Activated CD8-positive, alpha-beta memory T cell treated with anti-CD3 and anti-CD28 coated beads, Interleukin-2, amount 10 ng/mL, durations not matched to agents 7 days and 5 days (primary cell): ENCODE results near the gene FNDC5. TPM values are rescaled to one million over a fixed set of nuclear protein-coding genes. Genes with fewer than 3 reads are reported as not detected.
A peak's percentile ranks its signal among the peaks of the same experiment; 100 is the strongest.

Source experiments
- ATAC-seq: fragments of 150-1000 bp; cut with Tn5 transposase; one replicate; pipeline ENCODE4 v1.10.0; 2021; ENCODE audit warnings: moderate library complexity
- CTCF ChIA-PET: fragments of 350-600 bp; sonication (Branson Sonifier 250); formaldehyde crosslinking; loops from one replicate; lab custom pipeline; 2021; ENCODE audit warnings: antibody characterized with exemption; lab: Charles Lee
- DNase-seq: peaks from one replicate; pipeline ENCODE4 v3.0.0-alpha.2; 2020
- H3K27ac Mint-ChIP-seq: one replicate; pipeline ENCODE4 v1.8.0; 2021; ENCODE audit warnings: mild to moderate bottlenecking, mixed read lengths
- H3K27me3 Mint-ChIP-seq: one replicate; pipeline ENCODE4 v1.8.0; 2021; ENCODE audit warnings: mixed read lengths
- H3K36me3 Mint-ChIP-seq: one replicate; pipeline ENCODE4 v1.8.0; 2021; ENCODE audit warnings: mild to moderate bottlenecking, mixed read lengths
- H3K4me1 Mint-ChIP-seq: one replicate; pipeline ENCODE4 v1.8.0; 2021; ENCODE audit warnings: mixed read lengths
- H3K4me3 Mint-ChIP-seq: one replicate; pipeline ENCODE4 v1.8.0; 2021; ENCODE audit warnings: mild to moderate bottlenecking, moderate library complexity, mixed read lengths
- H3K9me3 Mint-ChIP-seq: one replicate; pipeline ENCODE4 v1.8.0; 2022; ENCODE audit warnings: low read depth, mixed read lengths
- total RNA-seq, 2 experiments: library from RNA; stranded (reverse); gene quantifications; one replicate each; pipeline ENCODE4 v1.2.3, GENCODE V29; 2021

FNDC5 gene
- total RNA-seq, 2 experiments from 2014 or later: not detected

GRCh38 chr1:32886004-32886827 lies 15.5 kb upstream of the FNDC5 start, which contains the start of gene HPCA:
Gene HPCA, plus strand, starts transcription at chr1:32886491. Its CDS starts 2,408 bp downstream, at chr1:32888899.
- CTCF ChIA-PET: interaction anchor here (1.1 to 1.8 kb wide), 5 partner anchors 10 to 195 kb away, joined by 3 to 7 read pairs (median 3); partner anchors contain the start of gene AZIN2

DNA sequence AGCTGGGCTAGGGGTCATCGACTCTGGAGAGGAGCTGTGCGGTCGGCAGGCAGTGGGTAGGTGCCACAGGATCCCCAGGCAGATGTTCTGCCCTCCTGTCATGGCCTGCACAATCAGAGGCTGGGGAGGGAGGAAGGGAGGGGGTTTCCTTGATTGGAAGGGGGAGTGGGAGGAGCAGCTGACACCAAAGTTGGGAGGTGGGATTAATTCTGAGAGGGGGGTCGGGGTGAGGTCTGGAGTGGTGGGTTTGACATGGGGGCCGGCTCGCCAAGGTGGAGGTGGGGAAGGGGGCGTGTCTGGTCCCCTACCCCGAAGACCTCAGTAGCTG lies 14.9 kb upstream of the FNDC5 start:
- Mint-ChIP-seq H3K4me3 (no peak overlapping the region), H3K9me3 (no peaks in the 10 kb centered on the region), H3K4me1 (no peaks in the 10 kb centered on the region), H3K27ac (no peak overlapping the region), H3K27me3 (peaks cover 66% of the 10 kb centered on the region), H3K36me3 (no peaks in the 10 kb centered on the region)
- CTCF ChIA-PET: interaction anchor here (1.2 to 1.8 kb wide), 2 partner anchors 9 to 173 kb away, joined by 3 to 7 read pairs; no protein-coding TSS in a partner anchor
- DNase-seq: no peak
- no peak for ATAC-seq

More at GRCh38 chr1:32886004-32886827, 15.5 kb upstream of the FNDC5 start, which contains the start of gene HPCA:
- DNase-seq (peak; percentile 62), ATAC-seq (peak; percentile 88)
- no peak within 1 kb of the TSS for H3K4me3 Mint-ChIP-seq
- peaks cover 67% of the 10 kb centered on the region for H3K27me3 Mint-ChIP-seq
- no peaks in the 10 kb centered on the region for H3K36me3 Mint-ChIP-seq
- no peaks in the 10 kb centered on the region for H3K4me1 Mint-ChIP-seq
- no peak within 1 kb of the TSS for H3K27ac Mint-ChIP-seq
- H3K9me3 Mint-ChIP-seq: no peaks in the 10 kb centered on the region

GRCh38 chr1:32884726-32885125 lies 14.0 kb upstream of the FNDC5 start:
- Mint-ChIP-seq H3K9me3 (no peaks in the 10 kb centered on the region), H3K27ac (no peak overlapping the region), H3K4me3 (no peak overlapping the region), H3K36me3 (no peaks in the 10 kb centered on the region), H3K27me3 (peaks cover 58% of the 10 kb centered on the region), H3K4me1 (no peaks in the 10 kb centered on the region)
- ATAC-seq: no peak
- no peak for DNase-seq
- CTCF ChIA-PET: interaction anchor here (0.8 kb wide), 1 partner anchor 172 kb away, joined by 5 read pairs; no protein-coding TSS in a partner anchor

- Mint-ChIP-seq H3K27me3 (peaks cover 51% of the 10 kb centered on the region), H3K4me1 (no peaks in the 10 kb centered on the region), H3K27ac (no peak overlapping the region), H3K36me3 (no peaks in the 10 kb centered on the region), H3K4me3 (no peak overlapping the region), H3K9me3 (no peaks in the 10 kb centered on the region)
- DNase-seq: no peak
- no peak for ATAC-seq
- CTCF ChIA-PET: interaction anchor here (0.8 kb wide), 1 partner anchor 172 kb away, joined by 5 read pairs; no protein-coding TSS in a partner anchor
These were observed 13.3 kb upstream of the FNDC5 start for GRCh38 chr1:32884032-32884372.

GRCh38 chr1:32883338-32884031 lies 12.8 kb upstream of the FNDC5 start:
- no peak overlapping the region for H3K27ac Mint-ChIP-seq
- H3K4me1 Mint-ChIP-seq: no peaks in the 10 kb centered on the region
- no peaks in the 10 kb centered on the region for H3K9me3 Mint-ChIP-seq
- CTCF ChIA-PET: interaction anchor here (1.8 to 1.9 kb wide), 2 partner anchors 9 to 11 kb away, joined by 4 to 8 read pairs; no protein-coding TSS in a partner anchor
- H3K4me3 Mint-ChIP-seq: no peak overlapping the region
- H3K36me3 Mint-ChIP-seq: no peaks in the 10 kb centered on the region
- peaks cover 47% of the 10 kb centered on the region for H3K27me3 Mint-ChIP-seq
- ATAC-seq (no peak), DNase-seq (no peak)

DNA sequence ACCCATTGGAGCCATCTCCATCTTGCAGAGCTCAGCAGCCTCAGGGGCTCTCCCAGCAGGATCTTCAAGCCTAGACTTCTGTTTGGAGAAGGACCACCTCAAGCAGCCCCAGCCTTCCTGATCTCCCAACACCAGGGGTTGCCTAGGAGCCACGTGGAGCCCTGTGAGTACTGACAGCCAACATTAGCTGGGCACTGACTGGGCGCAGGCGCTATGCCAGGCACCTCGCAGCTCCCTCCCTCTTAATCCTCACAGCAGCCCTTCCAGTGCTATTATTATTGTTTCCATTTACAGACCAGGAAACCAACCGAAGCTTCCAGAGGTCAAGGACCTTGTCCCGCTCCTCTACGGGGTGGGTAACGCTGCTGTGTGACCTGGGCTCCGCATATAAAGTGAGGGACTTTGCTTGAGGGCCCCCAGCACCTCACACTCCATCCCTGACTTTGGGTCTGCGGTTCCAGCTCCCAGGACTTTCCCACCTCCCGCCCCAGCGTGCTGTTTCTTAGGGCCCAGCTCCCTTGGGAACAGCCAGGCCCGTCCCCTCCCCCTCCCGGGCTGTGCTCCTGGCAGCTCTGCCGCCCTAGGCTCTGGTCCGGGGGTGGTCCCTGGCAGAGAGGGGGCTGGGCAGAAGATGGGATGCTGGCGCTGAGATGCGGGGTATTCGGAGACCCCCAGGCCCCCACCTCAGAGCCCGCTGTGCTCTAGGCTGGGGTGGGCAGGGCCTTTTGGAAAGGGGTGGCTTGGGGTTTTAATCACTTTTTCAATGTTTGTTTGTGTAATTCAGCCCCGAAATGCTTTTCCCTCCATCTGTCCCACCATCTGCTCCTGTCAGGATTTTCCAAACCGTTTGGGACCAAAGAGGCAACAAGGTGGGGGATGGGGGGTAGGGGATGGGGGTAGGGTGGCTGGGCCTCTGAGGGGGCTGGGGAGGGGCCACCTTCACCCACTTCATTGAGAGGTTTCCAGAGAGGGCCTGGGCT lies 11.4 kb upstream of the FNDC5 start:
- H3K27me3 Mint-ChIP-seq: peaks cover 39% of the 10 kb centered on the region
- CTCF ChIA-PET: interaction anchor here (1.8 to 1.9 kb wide), 2 partner anchors 10 to 13 kb away, joined by 4 to 8 read pairs; no protein-coding TSS in a partner anchor
- no peaks in the 10 kb centered on the region for H3K4me1 Mint-ChIP-seq
- H3K27ac Mint-ChIP-seq: no peak overlapping the region
- no peak overlapping the region for H3K4me3 Mint-ChIP-seq
- ATAC-seq (no peak), DNase-seq (no peak)
- no peaks in the 10 kb centered on the region for H3K9me3 Mint-ChIP-seq
- H3K36me3 Mint-ChIP-seq: no peaks in the 10 kb centered on the region

- no peaks in the 10 kb centered on the region for H3K36me3 Mint-ChIP-seq
- H3K9me3 Mint-ChIP-seq: no peaks in the 10 kb centered on the region
- H3K4me3 Mint-ChIP-seq: no peak overlapping the region
- H3K4me1 Mint-ChIP-seq: no peaks in the 10 kb centered on the region
- peaks cover 41% of the 10 kb centered on the region for H3K27me3 Mint-ChIP-seq
- H3K27ac Mint-ChIP-seq: no peak overlapping the region
- no peak for DNase-seq
- CTCF ChIA-PET: interaction anchor here (1.8 to 1.9 kb wide), 2 partner anchors 11 to 13 kb away, joined by 4 to 8 read pairs; no protein-coding TSS in a partner anchor
- ATAC-seq: no peak
These were observed 10.6 kb upstream of the FNDC5 start for GRCh38 chr1:32881291-32881690.

DNA sequence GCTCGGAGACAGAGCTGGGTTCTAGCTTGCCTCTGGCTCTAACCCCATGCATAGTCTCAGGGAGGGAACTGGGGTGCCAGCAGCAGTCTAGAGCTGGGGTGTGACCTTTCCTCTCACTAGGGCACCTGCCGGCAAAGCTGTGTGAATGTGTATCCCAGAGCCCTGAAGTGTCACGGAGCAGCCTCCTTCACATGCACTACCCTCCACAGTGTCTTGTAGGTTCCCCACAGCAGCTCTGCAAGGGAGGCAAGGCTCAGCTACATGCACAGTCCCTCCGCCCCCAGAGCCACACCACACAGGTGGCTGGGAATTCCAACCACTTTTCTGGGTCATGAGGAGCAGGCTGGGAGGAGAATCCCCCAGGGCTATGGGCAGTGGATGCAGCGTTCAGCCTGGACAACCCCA lies 7.9 kb upstream of the FNDC5 start:
- no peak overlapping the region for H3K27ac Mint-ChIP-seq
- H3K27me3 Mint-ChIP-seq: peaks cover 44% of the 10 kb centered on the region
- H3K36me3 Mint-ChIP-seq: no peaks in the 10 kb centered on the region
- H3K4me3 Mint-ChIP-seq: no peak overlapping the region
- CTCF ChIA-PET: interaction anchor here (0.8 to 2.4 kb wide), 4 partner anchors 14 to 166 kb away, joined by 3 to 8 read pairs (median 4); no protein-coding TSS in a partner anchor
- DNase-seq (no peak), ATAC-seq (no peak)
- H3K4me1 Mint-ChIP-seq: no peaks in the 10 kb centered on the region
- H3K9me3 Mint-ChIP-seq: no peaks in the 10 kb centered on the region

GRCh38 chr1:32878183-32878582 lies 7.5 kb upstream of the FNDC5 start:
- Mint-ChIP-seq H3K27me3 (peaks cover 40% of the 10 kb centered on the region), H3K27ac (no peak overlapping the region), H3K36me3 (no peaks in the 10 kb centered on the region), H3K4me3 (no peak overlapping the region), H3K9me3 (no peaks in the 10 kb centered on the region), H3K4me1 (no peaks in the 10 kb centered on the region)
- CTCF ChIA-PET: interaction anchor here (0.8 to 2.4 kb wide), 4 partner anchors 14 to 166 kb away, joined by 3 to 8 read pairs (median 4); no protein-coding TSS in a partner anchor
- ATAC-seq (no peak), DNase-seq (no peak)

GRCh38 chr1:32877211-32878110 lies 6.7 kb upstream of the FNDC5 start:
- ATAC-seq: no peak
- no peak for DNase-seq
- peaks cover 44% of the 10 kb centered on the region for H3K27me3 Mint-ChIP-seq

DNA sequence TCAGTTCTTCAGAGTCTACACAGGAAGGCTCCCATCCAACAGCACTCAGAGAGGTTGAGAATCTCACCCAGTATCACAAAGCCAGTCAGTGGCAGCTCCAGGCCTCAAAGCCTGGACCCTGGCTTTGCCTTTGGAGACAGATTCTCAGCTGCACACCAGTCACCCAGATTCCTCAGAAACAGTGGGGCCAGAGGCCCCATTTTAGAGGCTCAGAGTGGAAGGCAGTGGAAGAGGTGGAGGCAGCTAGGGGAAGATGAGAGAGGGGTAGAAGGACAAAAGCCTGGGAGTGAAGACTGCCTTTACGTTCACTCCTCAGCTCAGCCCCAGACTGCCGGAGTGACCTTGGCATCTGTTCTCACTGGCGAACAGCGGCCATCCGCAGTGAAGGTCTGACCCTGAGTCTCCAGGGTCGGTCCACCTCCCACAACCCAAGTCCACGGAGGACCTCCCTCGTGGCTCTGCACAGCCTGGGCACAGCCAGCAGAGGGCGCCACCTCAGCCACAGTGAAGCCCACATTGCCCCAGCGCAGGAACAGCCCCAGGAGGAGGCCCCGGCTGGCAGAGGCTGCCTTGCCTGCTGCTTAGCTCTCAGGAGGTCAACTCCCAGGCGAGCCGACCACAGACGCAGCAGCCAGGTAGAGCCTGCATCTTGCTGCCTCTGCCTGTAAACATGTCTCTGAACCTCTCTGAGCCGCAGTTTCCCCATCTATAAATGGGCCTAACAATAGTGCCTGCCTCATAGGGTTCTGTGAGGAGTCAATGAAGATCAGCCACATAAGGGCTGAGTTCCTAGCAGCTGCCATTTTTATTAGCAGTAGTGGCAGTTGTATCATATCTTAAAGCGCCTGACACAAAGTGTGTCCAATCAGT lies 5.9 kb upstream of the FNDC5 start:
- DNase-seq (peak; percentile 70), ATAC-seq (peak; percentile 80)
- H3K9me3 Mint-ChIP-seq: no peaks in the 10 kb centered on the region
- peaks cover 50% of the 10 kb centered on the region for H3K27me3 Mint-ChIP-seq
- no peaks in the 10 kb centered on the region for H3K36me3 Mint-ChIP-seq
- H3K4me3 Mint-ChIP-seq: no peak overlapping the region
- H3K4me1 Mint-ChIP-seq: peaks cover 2% of the 10 kb centered on the region
- CTCF ChIA-PET: interaction anchor here (0.8 to 6.7 kb wide), 20 partner anchors 9 to 356 kb away, joined by 3 to 101 read pairs (median 4); partner anchors contain the start of gene HPCA
- H3K27ac Mint-ChIP-seq: no peak overlapping the region

More at GRCh38 chr1:32877211-32878110, 6.7 kb upstream of the FNDC5 start:
- H3K4me1 Mint-ChIP-seq: no peaks in the 10 kb centered on the region
- no peaks in the 10 kb centered on the region for H3K9me3 Mint-ChIP-seq
- no peak overlapping the region for H3K27ac Mint-ChIP-seq
- CTCF ChIA-PET: interaction anchor here (0.9 to 6.7 kb wide), 11 partner anchors 8 to 357 kb away, joined by 3 to 101 read pairs (median 5); partner anchors contain the start of gene HPCA
- no peak overlapping the region for H3K4me3 Mint-ChIP-seq
- H3K36me3 Mint-ChIP-seq: no peaks in the 10 kb centered on the region
